ENCODE data around the gene PNPT1. TPM values are rescaled to one million over a fixed set of nuclear protein-coding genes. Genes with fewer than 3 reads are reported as not detected.

The PNPT1 gene
- total and polyA plus RNA-seq, 2 of the 4 experiments (the other 2 are of a cell fraction): 11.2 to 14.3 TPM

DNA sequence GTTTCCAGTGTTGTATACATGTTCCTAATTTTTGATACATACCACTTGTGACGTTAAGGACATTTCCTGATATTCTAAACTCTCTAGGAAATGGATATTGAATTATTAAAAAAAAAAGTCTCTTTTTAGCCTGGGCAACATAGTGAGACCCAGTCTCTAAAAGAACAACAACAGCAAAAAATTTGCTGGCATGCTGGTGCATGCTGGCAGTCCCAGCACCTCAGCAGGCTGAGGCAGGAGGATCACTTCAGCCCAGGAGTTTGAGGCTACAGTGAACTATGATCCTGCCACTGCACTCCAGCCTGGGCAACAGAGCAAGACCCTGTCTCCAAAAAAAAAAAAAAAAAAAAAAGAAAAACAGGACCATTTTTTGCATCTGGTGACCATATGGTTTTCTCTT lies 65.7 kb downstream of the PNPT1 start:
- TF ChIP-seq CEBPB (IDR thresholded peaks at IDR 0.05; ENCODE audit: low read depth, low read length): no peak
- Histone ChIP-seq H3K27me3 (ENCODE audit: control insufficient read depth, insufficient read depth, low read length) (no peaks in the 10 kb centered on the region), H2BK120ac (ENCODE audit: low read depth, low read length) (no peak overlapping the region), H3K4me1 (ENCODE audit: control insufficient read depth, insufficient read depth, low read length) (peaks cover 1% of the 10 kb centered on the region; the same call in 1 of the 2 replicates), H3K36me3 (ENCODE audit: control insufficient read depth, insufficient read depth, low read length) (no peaks in the 10 kb centered on the region; the same call in 1 of the 2 replicates), H3K23ac (ENCODE audit: low read depth, low read length) (no peak overlapping the region), H2AFZ (replicated peaks; ENCODE audit: low read length, poor library complexity) (no peak overlapping the region), H2AK9ac (replicated peaks; ENCODE audit: low read depth, low read length, poor library complexity) (no peak overlapping the region), H2AK5ac (ENCODE audit: low read depth, low read length) (no peak overlapping the region), H3K14ac (replicated peaks; ENCODE audit: low read depth, low read length) (no peak overlapping the region), H4K20me1 (ENCODE audit: insufficient read depth, low read length) (no peaks in the 10 kb centered on the region), H3K56ac (ENCODE audit: extremely low read depth, insufficient read depth, low read length) (no peak overlapping the region), H3K9me3 (ENCODE audit: control insufficient read depth, insufficient read depth, low read length) (no peaks in the 10 kb centered on the region), H4K8ac (ENCODE audit: low read depth in 2 of 2, low read length in 2 of 2) (no peak overlapping the region), H4K5ac (ENCODE audit: low read depth, low read length) (no peak overlapping the region), H3K9ac (ENCODE audit: low read depth, low read length) (no peak overlapping the region), H3K4ac (ENCODE audit: low read depth, low read length) (no peak overlapping the region), H2BK15ac (ENCODE audit: low read depth, low read length) (no peak overlapping the region), H3K18ac (ENCODE audit: low read depth, low read length) (no peak overlapping the region), H2BK20ac (ENCODE audit: low read depth, low read length) (no peak overlapping the region), H3K4me2 (ENCODE audit: low read depth, low read length) (no peak overlapping the region), H3K27ac (ENCODE audit: insufficient read depth, low read length) (no peak overlapping the region), H3K4me3 (ENCODE audit: insufficient read depth, low read depth, low read length) (no peak overlapping the region), H4K91ac (ENCODE audit: insufficient read depth, low read depth, low read length) (no peak overlapping the region), H3K9me1 (ENCODE audit: insufficient read depth, low read length) (no peaks in the 10 kb centered on the region), H3K79me1 (ENCODE audit: low read depth in 1 of 2, low read length in 2 of 2) (no peaks in the 10 kb centered on the region; a peak in 1 of 4 replicates), H2BK5ac (ENCODE audit: low read depth, low read length, poor library complexity, severe bottlenecking) (no peak overlapping the region)
- ATAC-seq (ENCODE audit: low read depth) (no peak), DNase-seq (no peak)
- intact Hi-C loops (cut with micrococcal nuclease): no loop called here
- ChIA-PET CTCF (no interaction called here), POLR2A (ENCODE audit: unreplicated experiment) (no interaction called here)
- WGBS, 2 experiments (ENCODE audit: extremely low coverage in 2 of 2, insufficient read length in 1 of 2): no CpG with 5 or more reads among the region's 1 CpG
- in situ Hi-C loops (cut with MboI; ENCODE audit: low sequenced_read_pairs): no loop called here
- dilution Hi-C loops (cut with HindIII; ENCODE audit: low sequenced_read_pairs, unreplicated experiment): no loop called here
- BruUV-seq (replicated peaks): no TSS peak

Measured in IMR-90 (cell line).